Endometrium (tissue), 2 donors: ENCODE results near the gene KCNJ10.
"Not testable (repeated sequence)": the region's sequence is repeated elsewhere in the genome, so short reads cannot be mapped to it uniquely, and the experiment has no call there.

Source experiments
- FAIRE-seq: peaks from 2 replicates; lab custom pipeline; 2012; peaks lifted over from hg19 to GRCh38; lab: Jason Lieb, UNC
- donor health status: control.
- donor health status: control.

The KCNJ10 gene

GRCh38 chr1:160069460-160070231 lies at the start of gene KCNJ10:
Gene KCNJ10 (minus strand): TSS chr1:160070160. CDS start chr1:160042532, 27,628 bp downstream.
- FAIRE-seq, result no peak

- no peak for FAIRE-seq
These were observed 49.0 kb upstream of the KCNJ10 start for GRCh38 chr1:160118928-160119327.

DNA sequence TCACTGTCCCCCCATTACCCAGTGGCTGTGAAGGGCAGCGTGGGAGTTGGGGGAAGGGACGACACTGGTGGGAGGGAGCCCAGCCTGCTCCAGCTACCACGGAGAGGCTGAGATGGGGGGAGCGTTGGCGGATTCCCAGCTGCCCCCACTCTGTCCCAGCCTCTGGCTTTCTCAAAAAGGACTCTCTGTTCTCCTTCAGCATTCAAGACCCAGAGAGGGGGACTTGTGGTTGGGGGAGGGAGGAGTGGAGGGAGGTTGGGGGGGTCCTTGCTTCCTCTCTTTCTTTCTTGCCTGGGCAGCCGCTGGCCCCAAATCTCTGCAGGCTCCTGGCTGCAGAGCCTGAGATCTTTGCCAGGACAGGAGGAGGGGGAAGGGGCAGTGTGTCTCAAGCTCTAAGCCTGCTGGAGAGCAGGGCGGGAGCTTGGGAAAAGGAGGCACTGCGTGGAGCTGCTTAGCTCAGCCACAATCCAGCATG lies 47.8 kb upstream of the KCNJ10 start:
- no peak for FAIRE-seq

GRCh38 chr1:160117300-160117699 lies 47.3 kb upstream of the KCNJ10 start:
- no peak for FAIRE-seq

DNA sequence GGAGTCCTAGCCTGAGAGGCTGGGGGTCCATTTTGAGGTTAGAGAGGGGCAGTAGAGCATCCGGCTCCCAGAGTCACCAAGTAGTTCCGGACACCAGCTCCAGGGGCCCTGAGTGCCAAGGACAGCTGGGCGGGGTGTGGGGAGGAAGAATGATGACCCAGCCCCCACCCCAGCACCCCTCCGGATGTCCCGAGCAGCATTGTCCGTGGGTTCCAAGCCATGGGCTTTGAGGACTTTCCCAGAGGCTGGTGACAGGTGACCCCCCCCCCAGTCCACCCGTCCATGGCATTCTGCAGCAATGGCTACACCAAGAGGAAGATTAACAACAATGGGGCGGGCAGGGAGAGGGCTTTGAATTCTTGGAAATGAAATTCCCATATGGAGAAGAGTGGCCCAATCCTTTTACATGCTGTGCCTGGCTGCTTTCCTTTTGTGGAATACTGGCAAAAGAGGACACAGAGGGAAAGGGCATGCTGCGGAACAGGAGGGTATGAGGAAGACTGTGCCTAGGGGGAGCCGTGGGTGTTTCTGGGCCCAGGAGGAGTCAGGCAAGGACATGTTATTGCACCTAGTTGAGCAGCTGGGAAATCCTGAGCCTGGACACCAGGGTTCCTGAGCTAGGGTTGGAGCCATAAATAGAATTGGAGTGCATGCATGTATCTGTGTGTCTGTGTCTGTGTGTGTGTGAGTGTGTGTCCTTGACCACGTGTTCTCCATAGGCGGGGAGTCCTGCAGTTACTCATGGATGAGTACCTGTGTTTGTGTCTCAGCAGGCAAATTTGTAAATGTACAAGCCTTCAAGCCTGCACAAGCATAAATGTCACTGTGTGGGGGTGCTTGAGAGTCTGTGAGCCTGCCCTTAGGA lies 46.6 kb upstream of the KCNJ10 start:
- FAIRE-seq, result no peak

DNA sequence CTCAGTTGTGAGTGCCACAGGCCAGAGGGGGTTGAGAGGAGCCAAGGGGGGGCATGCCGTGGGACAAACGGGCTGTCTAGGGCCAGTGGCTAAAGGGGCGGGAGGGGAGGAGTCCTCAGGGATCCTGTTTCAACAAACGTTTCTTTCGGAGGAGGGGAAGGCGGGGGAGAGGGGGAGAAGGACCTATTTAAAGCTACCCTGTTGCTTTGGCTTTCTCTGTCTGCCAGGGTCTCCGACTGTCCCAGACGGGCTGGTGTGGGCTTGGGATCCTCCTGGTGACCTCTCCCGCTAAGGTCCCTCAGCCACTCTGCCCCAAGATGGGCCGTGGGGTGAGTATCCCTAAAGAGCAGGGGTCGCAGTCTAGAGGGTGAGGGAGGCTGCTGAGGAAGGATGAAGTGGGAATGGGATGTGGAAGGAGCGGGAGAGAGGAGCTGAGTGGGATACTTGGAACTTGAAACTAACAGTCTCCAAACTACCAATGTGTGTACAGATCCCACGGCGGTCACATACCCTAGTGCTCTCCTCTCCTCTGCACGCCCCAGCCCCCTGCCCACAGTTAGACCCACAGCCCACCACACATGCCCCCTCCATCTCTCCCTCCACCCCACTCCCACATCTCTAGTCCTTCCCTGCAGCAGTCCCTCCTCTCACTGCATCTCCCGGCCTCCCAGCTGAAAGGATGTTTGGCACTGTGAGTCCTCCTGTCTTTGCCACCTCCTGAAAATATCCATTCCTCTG lies 45.8 kb upstream of the KCNJ10 start, which contains the start of gene ATP1A2:
ATP1A2 (plus strand) TSS at position 215 of the 738 bp plus-strand sequence; CDS start at position 318, 103 bp downstream.
- no peak for FAIRE-seq

GRCh38 chr1:160114085-160114484 lies 44.1 kb upstream of the KCNJ10 start:
- no peak for FAIRE-seq

GRCh38 chr1:160113407-160113806 lies 43.4 kb upstream of the KCNJ10 start:
- no peak for FAIRE-seq

GRCh38 chr1:160112357-160112756 lies 42.4 kb upstream of the KCNJ10 start:
- no peak for FAIRE-seq

GRCh38 chr1:160111462-160111861 lies 41.5 kb upstream of the KCNJ10 start:
- FAIRE-seq, result not testable (repeated sequence)

- no peak for FAIRE-seq
These were observed 39.7 kb upstream of the KCNJ10 start for GRCh38 chr1:160109686-160110085.

GRCh38 chr1:160108888-160109662 lies 39.1 kb upstream of the KCNJ10 start:
- no peak for FAIRE-seq

- FAIRE-seq, result no peak
These were observed 37.6 kb upstream of the KCNJ10 start for GRCh38 chr1:160107512-160107911.

GRCh38 chr1:160105155-160105554 lies 35.2 kb upstream of the KCNJ10 start:
- FAIRE-seq, result no peak

GRCh38 chr1:160104486-160104885 lies 34.5 kb upstream of the KCNJ10 start:
- no peak for FAIRE-seq

DNA sequence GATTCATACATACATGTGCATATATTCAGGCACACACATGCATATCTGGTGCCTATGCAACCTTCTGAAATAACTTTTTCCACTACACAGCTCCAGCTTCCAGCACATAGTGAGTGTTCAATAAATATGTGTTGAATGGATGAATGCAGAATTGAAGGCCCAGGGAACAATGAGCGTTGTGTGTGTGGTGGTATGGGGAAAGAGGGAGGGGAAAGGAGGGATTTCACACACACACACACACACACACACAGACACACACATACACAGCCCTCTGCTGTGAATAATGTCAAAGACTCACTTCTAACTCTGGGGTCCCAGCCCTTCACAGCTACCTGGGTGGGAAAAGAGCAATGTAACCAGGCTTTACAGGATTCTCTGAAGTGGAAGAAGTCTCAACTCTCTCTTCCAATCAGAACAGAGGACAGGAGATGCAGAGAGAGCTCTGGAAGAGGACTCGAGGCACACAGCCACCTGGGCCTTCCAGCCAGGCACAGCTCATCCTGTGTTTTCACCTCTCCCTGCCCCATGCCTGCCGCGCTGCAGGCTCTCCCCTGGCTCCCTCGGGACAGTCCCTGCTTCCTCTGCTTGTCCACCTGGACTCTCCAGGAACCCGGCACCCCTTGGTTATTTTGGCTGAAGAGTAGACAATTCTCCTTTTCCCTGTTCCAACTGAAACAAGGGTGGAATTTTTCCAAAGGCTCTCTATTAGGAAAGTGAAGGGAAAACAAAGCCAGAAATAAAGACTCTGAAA lies 33.9 kb upstream of the KCNJ10 start:
- no peak for FAIRE-seq

GRCh38 chr1:160101717-160102522 lies 32.0 kb upstream of the KCNJ10 start:
- FAIRE-seq, result no peak

GRCh38 chr1:160101037-160101716 lies 31.2 kb upstream of the KCNJ10 start:
- FAIRE-seq, result no peak

GRCh38 chr1:160099716-160100375 lies 29.9 kb upstream of the KCNJ10 start:
- no peak for FAIRE-seq
